Measurements from ENCODE around the gene STK33.

STK33 gene

DNA sequence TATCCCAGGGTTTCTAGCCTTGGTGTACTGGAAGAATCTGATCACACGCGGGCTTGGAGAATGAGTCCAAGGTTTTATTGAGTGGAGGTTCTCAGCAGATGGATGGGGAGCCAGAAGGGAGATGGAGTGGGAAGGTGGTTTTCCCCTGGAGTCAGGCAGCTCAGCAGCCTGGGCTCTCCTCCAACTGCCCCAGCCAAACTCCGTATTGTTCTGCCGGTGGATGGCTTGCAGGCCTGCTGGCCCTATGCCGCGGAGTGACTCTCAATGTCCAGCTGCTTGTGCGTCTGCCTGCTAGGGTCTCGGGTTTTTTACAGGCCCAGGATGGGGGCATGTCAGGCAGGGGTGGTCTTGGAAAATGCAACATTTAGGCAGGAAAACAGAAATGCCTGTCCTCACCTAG, 168.0 kb downstream of the STK33 start:
- DNase-seq (ENCODE audit: low read depth, low spot score) = no peak

DNA sequence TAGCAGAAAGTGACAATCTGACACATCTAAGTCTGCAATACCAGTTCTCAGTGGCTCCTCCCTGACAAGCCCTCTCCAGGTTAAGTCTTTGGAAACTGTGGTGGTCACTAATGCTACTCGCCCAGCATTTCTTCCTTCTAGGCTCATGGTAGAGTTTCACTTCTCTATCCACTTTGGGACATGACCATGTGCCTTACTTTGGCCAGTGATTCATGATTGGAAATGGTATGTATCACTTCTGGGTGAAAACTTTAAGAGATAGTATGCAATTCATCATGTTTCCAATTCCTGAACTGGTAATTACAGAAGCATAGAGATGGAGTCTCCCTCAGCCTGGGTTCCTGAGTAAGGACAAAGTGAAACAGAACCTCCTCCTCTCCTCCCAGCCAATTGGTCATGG, 178.8 kb downstream of the STK33 start:
- no peak for DNase-seq (ENCODE audit: low read depth, low spot score)

DNA sequence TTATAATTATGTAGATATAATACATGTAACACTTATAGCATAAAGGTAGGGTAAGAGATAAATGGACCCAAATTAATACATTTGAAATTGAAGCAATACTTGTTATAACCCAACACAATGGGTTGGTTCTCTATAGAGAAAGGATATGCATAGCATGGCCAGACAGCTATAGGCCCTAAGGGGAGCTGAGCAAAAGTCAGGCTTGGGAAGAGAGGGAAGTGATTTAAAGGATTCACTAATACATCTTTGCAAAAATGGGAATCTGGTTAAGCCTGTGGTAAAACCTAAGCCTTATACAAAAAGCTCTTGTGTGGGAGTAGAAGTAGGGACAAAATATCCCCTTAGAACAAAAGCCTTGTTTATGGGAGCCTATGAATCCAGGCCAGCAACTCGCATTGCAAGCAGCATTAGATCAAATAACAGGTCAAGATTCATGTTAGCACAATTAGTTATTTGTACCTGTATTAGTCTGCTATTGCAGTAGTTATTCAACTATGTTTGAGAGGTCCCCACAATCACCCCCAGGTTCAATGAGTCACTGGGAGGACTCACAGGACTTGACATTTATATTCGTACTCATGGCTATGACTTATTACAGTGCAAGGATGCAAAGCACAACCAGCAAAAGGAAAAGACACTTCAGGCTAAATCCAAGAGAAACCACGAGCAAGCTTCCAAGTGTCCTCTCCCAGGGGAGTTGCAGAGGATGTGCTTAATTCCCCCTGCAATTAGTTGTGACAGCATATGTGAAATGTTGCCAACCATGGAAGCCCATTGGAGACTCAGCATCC, 185.7 kb downstream of the STK33 start:
- no peak for DNase-seq (ENCODE audit: low read depth, low spot score)

DNA sequence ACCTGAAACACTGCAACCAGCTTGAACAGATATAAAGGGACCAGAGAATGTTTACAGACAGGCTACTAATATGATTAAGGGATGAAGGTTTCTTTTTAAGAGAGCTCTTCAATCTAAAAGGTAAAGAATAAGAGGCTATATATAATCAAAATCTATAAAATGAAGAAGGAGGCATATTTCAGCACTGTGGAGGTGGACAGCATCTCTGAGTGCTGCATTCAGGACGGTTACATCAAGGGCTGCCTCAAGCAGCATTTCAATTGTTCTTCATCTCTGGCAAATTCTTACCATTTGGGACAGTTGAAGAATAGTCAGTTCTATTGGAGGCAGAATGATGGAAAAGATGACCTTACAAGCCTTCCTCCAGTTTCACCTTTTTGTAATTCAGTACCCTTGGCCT, 190.7 kb downstream of the STK33 start:
- DNase-seq (ENCODE audit: low read depth, low spot score) = no peak

DNA sequence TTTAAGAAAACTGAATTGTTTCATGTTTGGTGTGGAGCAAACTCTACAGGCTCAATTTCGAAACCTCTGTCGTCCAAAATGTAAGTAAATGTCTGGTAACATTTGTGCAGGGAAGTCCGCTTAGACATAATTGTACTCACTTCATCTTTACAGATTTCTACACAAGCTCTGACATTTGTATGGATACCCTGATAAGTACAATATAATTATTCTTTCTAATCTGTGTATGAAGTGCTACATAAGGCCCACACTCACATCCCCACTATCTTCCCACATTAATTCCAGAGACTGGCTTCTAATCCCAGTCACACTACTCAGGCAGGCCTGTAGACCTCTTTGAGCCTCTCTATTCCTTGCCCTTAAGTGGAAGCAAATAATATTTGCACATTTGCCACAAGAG, 201.1 kb downstream of the STK33 start:
- DNase-seq (ENCODE audit: low read depth, low spot score) = no peak

DNA sequence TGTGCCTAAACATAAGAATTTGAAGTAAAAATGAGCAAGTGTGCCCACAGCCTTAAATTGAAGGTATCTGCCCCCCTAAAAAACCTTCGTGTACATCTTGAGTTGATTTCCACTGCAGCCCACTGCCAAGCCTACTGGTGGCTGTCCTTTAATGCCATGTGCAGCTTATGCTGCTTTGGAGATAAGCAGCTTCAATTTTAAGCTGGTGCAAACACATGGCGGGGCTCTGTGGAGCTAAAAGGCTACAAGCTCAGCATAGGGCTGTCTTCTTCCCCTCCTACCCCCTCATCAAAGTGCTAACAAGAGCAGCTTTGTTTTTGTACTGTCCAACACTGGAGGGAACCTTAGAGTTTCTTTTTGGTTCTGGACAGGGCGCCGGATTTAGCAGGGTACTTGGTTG, 201.9 kb downstream of the STK33 start:
- no peak for DNase-seq (ENCODE audit: low read depth, low spot score)

DNA sequence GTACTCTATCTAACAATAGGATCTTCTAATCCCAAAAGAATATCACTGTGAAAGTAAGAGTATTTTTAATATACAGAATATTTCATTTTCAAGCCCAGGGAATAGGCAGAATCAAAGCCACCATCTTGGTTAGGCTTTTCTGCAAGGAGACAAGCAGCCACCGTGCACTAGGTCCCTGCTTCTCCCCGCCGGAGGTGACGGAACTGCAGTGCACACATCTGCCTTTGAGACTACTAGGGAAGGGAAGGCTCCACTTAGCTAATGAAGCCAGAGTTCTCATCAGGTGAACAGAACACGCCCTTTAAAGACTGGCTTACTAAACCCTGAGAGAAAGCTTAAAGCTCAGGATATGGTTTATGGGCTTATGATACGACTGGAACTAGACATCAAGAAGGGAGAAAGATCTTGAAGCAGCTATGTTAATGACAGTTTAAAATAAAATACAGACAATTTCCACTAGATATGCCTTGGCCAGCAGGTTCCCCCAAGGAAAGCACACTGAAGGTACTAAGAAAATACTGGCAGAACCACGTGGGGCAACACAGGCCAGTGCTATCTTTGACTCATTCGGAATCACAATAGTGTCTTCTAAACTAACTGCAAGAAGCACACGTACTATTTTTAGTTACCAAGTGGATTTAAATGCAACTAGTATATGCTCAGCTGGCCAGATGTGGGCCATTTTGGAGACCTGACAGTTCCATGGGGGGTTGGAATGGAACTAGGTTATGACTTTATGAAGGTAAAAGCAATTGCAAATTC, 203.0 kb downstream of the STK33 start:
- no peak for DNase-seq (ENCODE audit: low read depth, low spot score)

DNA sequence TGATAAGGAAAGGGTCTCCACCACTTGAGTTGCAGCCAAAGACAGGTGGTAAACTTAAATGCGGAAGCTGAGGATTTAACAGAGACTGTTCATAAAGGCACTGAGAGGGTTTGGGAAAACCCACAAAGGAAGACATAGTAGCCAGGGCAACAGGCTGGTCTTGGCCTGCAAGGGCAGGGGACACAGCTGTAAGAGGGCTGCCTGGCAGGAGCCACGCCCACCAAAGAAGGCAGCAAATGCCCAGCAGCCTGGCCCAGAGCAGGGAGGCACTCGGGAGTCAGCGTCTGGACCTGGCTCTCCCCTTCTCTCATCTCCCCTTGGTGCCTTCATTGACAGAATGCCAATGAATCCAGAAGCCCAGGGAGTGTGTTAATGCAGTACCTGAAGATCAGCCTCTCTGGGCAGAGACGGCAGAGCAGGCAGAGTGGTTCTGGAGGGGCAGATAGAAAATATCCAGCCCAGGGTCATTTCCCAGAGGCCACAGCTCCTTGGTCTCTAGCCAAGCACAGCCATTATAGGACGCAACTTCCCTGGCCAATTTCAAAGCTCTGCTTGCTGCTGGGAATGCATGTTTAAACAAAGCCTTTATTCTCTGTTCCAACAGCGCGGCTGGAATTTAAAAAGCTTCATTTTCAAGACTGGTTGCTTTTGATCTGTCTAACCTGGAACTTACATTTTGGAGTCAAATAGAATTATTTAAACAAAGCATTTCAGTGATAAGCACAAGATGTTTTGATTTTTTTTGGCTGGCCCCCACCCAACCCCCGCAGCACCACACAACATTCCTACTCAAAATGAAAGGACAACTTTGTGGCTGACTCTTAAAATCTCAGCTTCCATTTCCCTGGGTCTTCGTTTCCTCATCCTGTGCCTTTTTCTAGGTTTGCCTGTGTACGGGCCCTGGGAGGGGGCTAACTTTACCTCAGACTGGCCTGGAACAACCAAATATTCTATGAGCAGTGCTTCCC, 204.7 kb downstream of the STK33 start:
- DNase-seq (ENCODE audit: low read depth, low spot score) = no peak

DNA sequence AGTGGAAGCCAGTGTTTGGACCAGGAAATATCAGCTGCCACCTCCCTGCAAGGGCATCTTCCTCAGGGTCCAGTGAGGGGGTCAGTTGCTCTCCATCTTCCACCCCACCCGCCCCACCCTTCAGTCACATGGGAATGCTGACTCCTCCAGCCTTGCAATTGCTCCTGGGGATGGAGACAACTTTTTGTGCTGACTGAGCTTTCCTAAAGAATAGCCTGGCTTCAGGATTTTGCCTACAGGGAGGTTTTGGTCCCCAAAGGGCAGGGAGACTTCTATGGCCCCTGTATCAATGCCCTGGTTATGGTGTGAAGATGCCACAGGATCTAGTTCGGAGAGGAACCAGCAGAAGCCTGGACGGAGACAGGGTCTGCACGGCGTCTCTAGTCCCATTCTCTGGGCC, 206.3 kb downstream of the STK33 start:
- DNase-seq (ENCODE audit: low read depth, low spot score) = no peak

DNA sequence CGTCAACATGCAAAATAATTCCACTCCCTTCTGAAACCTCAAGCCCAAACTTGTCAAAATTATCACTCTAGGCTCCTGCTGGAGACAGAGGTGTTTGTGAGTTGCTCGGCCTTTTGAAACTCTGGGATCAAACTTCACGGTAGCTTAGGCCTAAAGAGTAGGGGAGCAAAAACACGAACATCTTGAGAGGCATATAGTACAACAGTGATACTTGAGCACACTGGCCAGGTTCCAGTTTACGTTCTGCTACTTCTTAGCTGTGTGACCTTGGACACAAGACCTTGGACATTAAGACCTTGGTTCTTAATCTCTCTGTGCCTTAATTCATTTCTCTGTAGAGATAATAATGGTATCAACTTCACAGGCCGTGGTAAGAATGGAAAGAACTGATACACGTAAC, 206.9 kb downstream of the STK33 start:
- DNase-seq (ENCODE audit: low read depth, low spot score) = no peak

DNA sequence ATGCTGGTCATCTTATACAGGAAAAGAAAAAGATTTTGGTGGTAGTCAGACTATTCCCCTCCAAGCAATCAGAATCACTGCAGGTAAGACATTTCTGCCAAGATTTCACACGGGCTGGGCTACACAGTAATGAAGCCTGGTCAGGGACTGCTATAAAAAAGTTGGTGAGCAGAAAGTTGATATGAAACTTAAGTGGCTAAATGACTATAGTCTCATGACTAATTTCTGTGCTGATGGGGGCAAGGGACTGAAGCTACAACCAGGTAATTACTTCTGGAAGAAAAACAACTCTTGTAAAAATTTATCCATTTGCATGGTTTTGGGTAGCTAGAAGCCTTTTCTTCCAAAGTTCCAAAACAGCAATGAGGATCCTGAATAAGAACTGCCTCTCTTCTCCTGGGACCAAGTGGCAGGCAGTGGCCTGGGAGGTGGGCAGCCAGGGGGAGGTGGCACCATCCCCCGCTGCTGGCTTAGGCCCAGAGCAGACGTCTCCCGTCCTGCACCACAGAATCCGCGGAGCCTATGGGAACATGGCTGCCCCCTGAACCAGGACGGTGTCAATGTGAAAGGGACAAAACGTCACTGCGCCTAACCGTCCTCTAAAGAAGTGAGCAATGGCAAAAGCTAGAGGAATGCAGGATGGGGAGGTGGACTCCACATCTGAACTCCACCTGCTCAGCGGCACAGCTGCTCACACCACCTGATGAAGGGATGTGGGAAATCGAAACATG, 207.7 kb downstream of the STK33 start:
- no peak for DNase-seq (ENCODE audit: low read depth, low spot score)

DNA sequence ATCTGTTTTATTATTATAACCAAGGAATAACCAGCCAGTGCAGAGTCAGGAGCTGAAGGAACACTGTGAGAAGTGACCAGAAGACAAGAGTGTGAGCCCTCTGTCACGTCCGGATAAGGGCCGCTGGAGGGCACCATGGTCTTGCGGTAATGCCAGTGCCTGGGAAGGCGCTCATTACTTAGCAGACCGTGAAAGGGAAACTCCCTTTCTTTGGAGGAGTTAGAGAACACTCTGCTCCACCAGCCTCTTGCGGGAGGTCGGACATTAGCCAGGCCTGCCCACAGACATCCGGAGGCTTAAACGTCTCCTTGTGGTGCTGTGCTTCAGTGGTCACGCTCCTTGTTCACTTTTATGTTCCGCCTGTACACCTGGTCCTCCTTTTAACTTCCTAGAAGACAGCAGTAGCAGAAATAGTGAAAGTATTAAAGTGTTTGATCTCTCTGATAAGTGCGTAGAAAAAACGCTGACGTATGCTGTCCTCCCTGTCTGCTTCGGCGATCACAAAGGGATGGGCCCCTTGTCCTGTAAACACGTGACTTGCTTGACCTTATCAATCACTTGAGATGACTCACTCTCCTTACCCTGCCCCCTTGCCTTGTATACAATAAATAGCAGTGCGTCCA, 209.7 kb downstream of the STK33 start:
- no peak for DNase-seq (ENCODE audit: low read depth, low spot score)

DNA sequence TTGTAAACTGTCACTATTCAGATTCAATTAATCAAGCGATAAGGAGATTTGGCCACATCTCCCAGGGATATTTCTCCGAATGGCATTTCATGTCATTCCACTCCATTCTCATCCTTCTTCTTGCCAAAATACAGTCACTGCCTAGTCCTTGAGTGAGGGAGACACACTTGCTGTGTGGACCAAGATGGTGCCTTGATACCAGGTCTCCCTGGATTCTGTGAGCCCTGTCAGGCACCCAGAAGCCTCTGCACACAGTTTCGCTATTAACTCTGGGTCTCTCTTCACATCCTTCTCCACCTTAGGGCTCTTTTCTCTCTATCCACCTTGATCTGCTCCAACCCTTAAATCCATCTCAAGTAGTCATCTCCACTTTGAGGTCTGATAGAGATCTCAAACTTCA, 210.4 kb downstream of the STK33 start:
- no peak for DNase-seq (ENCODE audit: low read depth, low spot score)

DNA sequence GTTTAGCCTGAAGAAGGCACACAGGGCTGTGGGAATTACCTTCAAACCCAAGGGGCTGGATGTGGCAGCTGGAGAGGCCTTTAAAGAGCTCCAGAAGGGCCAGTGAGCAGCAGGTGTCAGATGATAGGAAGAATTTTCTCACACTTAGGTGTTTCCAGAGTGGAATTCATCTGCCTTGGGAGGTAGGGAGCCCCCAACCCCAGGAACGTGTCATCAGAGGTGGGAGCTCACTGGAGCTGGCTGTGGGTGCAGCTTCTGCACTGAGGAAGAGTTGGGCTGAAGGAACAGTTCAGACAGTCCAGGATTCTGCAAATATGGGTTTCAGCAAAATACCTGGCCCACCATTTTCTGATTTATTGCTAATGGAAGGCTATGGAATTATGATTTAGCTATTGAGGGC, 210.8 kb downstream of the STK33 start:
- no peak for DNase-seq (ENCODE audit: low read depth, low spot score)

DNA sequence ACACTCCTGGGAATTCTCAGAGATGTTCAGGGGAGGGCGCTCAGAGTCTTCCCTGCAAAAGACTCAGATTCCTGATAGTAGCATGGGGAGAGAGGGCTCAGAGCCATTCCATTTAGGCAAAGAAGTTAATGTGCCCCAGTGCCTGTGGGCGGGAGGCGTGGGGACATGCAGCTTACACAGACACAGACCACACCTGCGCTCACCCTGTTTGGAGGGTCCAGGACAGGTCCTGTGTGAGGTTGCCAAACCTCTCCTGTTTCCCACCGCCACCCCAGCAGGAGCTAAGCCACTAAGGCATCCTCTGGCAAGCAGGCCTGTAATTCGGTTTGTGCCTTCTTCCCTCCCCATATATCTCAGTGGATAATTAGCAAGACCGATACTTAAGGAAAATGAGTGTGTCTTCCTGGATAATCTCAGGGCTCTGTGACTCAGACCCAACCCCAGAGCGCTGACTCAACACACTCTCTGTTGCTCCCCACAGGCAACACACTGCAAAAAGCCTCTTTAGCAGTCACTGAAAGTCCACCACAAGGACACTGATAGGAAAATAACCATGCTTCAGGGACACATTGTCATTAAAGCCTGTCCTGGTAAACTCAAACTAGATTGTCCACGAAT, 211.5 kb downstream of the STK33 start:
- DNase-seq (ENCODE audit: low read depth, low spot score) = no peak

DNA sequence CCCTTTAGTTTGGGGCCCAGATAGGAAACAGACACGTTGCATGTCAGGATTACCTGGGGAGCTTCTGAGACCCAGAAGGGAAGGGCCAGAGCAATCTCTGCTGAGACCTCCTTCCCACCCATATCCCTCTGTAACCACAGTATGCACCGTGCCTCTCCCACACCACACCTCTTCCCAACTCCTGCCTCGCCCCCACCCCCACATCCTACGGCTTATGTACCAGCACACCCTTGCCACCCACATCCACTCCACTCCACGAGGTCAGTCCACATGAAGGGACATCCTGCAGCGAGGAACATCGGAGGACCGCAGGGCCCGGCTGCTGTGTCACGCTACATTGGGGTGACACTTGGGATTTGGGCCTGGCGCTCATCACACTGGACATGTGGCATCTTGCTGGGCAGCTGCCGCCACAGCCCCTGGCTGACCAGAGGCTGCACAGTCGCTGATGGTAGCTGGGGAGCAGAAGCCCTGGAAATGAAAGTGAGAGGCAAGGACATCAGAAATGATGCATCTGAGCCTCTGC, 212.1 kb downstream of the STK33 start:
- no peak for DNase-seq (ENCODE audit: low read depth, low spot score)

DNA sequence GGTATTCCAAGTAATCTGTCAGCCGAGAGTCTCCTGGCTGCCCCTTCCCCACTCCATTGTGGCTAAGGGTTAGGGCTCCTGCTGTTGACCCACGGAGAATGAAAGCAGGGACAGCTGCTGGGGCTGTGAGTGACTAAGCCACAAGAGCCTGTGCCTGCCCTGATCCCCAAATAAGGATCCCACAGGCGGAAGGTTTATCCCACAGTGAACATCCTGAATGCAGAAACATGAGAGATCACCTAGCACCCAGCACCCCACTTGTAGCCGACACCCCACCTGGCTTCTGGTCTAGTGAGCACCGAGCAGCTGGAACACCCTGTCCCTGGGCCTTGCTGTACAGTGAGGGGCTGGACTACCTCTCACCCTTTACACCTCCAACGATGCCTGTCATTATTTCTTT, 212.7 kb downstream of the STK33 start:
- no peak for DNase-seq (ENCODE audit: low read depth, low spot score)

DNA sequence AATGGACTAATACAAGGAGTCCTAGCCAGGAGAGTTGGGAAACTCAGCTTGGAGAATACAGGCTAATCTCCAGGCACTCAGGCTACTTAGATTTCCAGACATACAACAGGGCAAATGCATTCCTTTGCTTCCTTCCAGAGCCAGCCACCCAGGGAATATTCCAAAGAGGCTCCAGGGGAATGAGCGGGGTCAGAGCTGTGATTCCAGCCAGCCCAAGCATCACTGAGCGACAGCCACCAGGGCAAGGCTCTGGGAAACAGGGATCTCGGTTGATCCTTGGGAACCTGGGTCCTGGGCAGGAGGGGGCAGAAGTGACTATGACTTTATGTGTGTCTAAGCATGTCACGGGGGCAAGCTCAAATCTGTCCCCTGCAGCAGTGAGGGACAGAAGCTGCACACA, 218.1 kb downstream of the STK33 start:
- no peak for DNase-seq (ENCODE audit: low read depth, low spot score)

DNA sequence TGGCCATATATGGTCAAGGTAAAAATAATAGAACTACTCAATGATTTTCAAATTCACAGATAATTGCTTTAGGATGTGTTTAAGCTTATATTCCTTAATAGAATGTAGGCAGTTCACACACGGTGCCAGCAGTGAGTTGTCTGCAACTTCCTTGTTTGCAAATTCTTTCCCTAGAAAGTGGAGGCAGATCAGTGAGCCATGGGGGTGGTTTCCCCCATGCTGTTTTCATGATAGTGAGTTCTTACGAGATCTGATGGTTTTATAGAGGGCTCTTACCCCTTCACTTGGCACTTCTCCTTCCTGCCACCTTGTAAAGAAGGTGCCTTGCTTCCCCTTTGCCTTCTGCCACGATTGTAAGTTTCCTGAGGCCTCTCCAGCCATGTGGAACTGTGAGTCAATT, 218.6 kb downstream of the STK33 start:
- DNase-seq (ENCODE audit: low read depth, low spot score) = no peak

DNA sequence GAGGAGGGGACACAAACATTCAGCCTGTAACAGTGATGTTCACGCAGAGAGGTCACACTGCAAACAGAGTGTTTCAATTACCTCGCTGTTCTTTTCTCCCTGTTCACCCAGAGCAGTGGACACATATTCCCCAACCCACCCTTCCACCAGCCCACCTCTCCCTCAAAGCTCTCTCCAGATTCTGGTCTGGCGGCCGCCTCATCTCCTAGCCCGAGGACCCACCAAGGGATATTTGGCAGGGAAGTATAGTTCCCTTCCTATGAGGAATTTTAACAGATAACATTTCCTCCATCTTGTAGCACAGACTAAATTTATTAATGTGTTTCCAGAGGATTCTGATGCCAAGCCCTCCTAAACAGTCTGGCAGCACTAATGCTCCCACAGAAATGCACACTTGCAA, 219.3 kb downstream of the STK33 start:
- no peak for DNase-seq (ENCODE audit: low read depth, low spot score)
